Measurements from ENCODE around the gene TTC17. TPM values are rescaled to one million over a fixed set of nuclear protein-coding genes. Genes with fewer than 3 reads are reported as not detected.

The TTC17 gene
- total and polyA plus RNA-seq, 4 donors = 18.9 to 88.6 (median 43.5) TPM

GRCh38 chr11:43503417-43503816 lies 144.7 kb downstream of the TTC17 start:
- H3K27me3 ChIP-seq (ENCODE audit: control insufficient read depth in 4 of 4, insufficient read depth in 4 of 4, low read length in 3 of 4) = no peaks in the 10 kb centered on the region

GRCh38 chr11:43504316-43504950 lies 145.7 kb downstream of the TTC17 start:
- no peak for DNase-seq (ENCODE audit: low spot score)
- Histone ChIP-seq H3K27ac (ENCODE audit: low read depth in 1 of 2, low read length in 2 of 2) (no peak overlapping the region), H3K4me1 (ENCODE audit: control insufficient read depth in 4 of 4, insufficient read depth in 4 of 4, low read length in 3 of 4) (no peaks in the 10 kb centered on the region), H3K9me3 (ENCODE audit: control insufficient read depth in 4 of 4, low read length in 3 of 4) (no peaks in the 10 kb centered on the region), H3K27me3 (ENCODE audit: control insufficient read depth in 4 of 4, insufficient read depth in 4 of 4, low read length in 3 of 4) (no peaks in the 10 kb centered on the region), H3K9ac (ENCODE audit: low read depth in 1 of 2, low read length in 2 of 2) (no peak overlapping the region), H3K36me3 (ENCODE audit: control insufficient read depth in 4 of 4, insufficient read depth in 3 of 4, low read depth in 1 of 4, low read length in 3 of 4) (no peaks in the 10 kb centered on the region), H3K4me3 (ENCODE audit: low read depth in 1 of 3, low read length in 3 of 3) (no peak overlapping the region)
- 63% methylated on average over 7 of the region's 7 CpGs for WGBS
- no peak for TF ChIP-seq RXRA (IDR thresholded peaks at IDR 0.05)
- peak; percentile 57 for TF ChIP-seq CTCF (IDR thresholded peaks at IDR 0.05; ENCODE audit: low read depth, low read length, missing input control)
- peak; percentile 72 to 81 for TF ChIP-seq RAD21 (IDR thresholded peaks at IDR 0.05)

More at GRCh38 chr11:43503417-43503816, 144.7 kb downstream of the TTC17 start:
- Histone ChIP-seq H3K4me1 (ENCODE audit: control insufficient read depth in 4 of 4, insufficient read depth in 4 of 4, low read length in 3 of 4) (no peaks in the 10 kb centered on the region), H3K27ac (ENCODE audit: low read depth in 1 of 2, low read length in 2 of 2) (no peak overlapping the region), H3K9me3 (ENCODE audit: control insufficient read depth in 4 of 4, low read length in 3 of 4) (no peaks in the 10 kb centered on the region), H3K36me3 (ENCODE audit: control insufficient read depth in 4 of 4, insufficient read depth in 3 of 4, low read depth in 1 of 4, low read length in 3 of 4) (no peaks in the 10 kb centered on the region), H3K9ac (ENCODE audit: low read depth in 1 of 2, low read length in 2 of 2) (no peak overlapping the region), H3K4me3 (ENCODE audit: low read depth in 1 of 3, low read length in 3 of 3) (no peak overlapping the region)
- WGBS = 71% methylated on average over 4 of the region's 4 CpGs
- no peak for DNase-seq (ENCODE audit: low spot score)
- TF ChIP-seq FOXA2 (IDR thresholded peaks at IDR 0.05) (no peak), SP1 (IDR thresholded peaks at IDR 0.05) (no peak), ATF3 (IDR thresholded peaks at IDR 0.05) (no peak), ZBTB33 (IDR thresholded peaks at IDR 0.05) (no peak), NR2F2 (IDR thresholded peaks at IDR 0.05) (no peak), JUND (IDR thresholded peaks at IDR 0.05) (no peak)

GRCh38 chr11:43505171-43505570 lies 146.5 kb downstream of the TTC17 start:
- Histone ChIP-seq H3K9ac (ENCODE audit: low read depth in 1 of 2, low read length in 2 of 2) (no peak overlapping the region), H3K27me3 (ENCODE audit: control insufficient read depth in 4 of 4, insufficient read depth in 4 of 4, low read length in 3 of 4) (no peaks in the 10 kb centered on the region), H3K36me3 (ENCODE audit: control insufficient read depth in 4 of 4, insufficient read depth in 3 of 4, low read depth in 1 of 4, low read length in 3 of 4) (no peaks in the 10 kb centered on the region), H3K4me1 (ENCODE audit: control insufficient read depth in 4 of 4, insufficient read depth in 4 of 4, low read length in 3 of 4) (no peaks in the 10 kb centered on the region), H3K4me3 (ENCODE audit: low read depth in 1 of 3, low read length in 3 of 3) (no peak overlapping the region), H3K9me3 (ENCODE audit: control insufficient read depth in 4 of 4, low read length in 3 of 4) (no peaks in the 10 kb centered on the region), H3K27ac (ENCODE audit: low read depth in 1 of 2, low read length in 2 of 2) (no peak overlapping the region)
- no peak for DNase-seq (ENCODE audit: low spot score)
- TF ChIP-seq ZBTB33 (IDR thresholded peaks at IDR 0.05) = no peak
- TF ChIP-seq SP1 (IDR thresholded peaks at IDR 0.05) = no peak
- TF ChIP-seq ATF3 (IDR thresholded peaks at IDR 0.05) = no peak
- no peak for TF ChIP-seq RAD21 (IDR thresholded peaks at IDR 0.05)
- TF ChIP-seq HNF4A (conservative IDR thresholded peaks at IDR 0.05) = no peak
- no peak for TF ChIP-seq YY1 (IDR thresholded peaks at IDR 0.05)
- TF ChIP-seq TAF1 (conservative IDR thresholded peaks at IDR 0.05) = no peak
- no peak for TF ChIP-seq FOXA1 (IDR thresholded peaks at IDR 0.05)
- no peak for TF ChIP-seq NR2F2 (IDR thresholded peaks at IDR 0.05)
- no peak for TF ChIP-seq MAX (IDR thresholded peaks at IDR 0.05)
- no peak for TF ChIP-seq REST (IDR thresholded peaks at IDR 0.05)
- TF ChIP-seq JUND (IDR thresholded peaks at IDR 0.05) = no peak
- WGBS = 66% methylated on average over 4 of the region's 4 CpGs

All from liver (tissue), 9 donors.